ENCODE measurements around the gene SPTY2D1. TPM values are rescaled to one million over a fixed set of nuclear protein-coding genes. Genes with fewer than 3 reads are reported as not detected.

Gene SPTY2D1
- polyA plus RNA-seq, 1 donor (not counting 4 experiments of a cell fraction or from before 2014, with no cell fraction given): 14.3 TPM

- Histone ChIP-seq H3K27ac (ENCODE audit: control insufficient read depth, insufficient read depth, low read length) (peak overlapping the region; percentile 85), H3K79me2 (ENCODE audit: control insufficient read depth, insufficient read depth, low read length) (peaks cover 54% of the 10 kb centered on the region), H2AFZ (ENCODE audit: control insufficient read depth, low read length) (peak overlapping the region; percentile 94), H3K4me1 (ENCODE audit: control insufficient read depth, extremely low read depth, insufficient read depth, low read length) (peaks cover 7% of the 10 kb centered on the region), H3K27me3 (ENCODE audit: control insufficient read depth, extremely low read depth, insufficient read depth, low read length) (no peaks in the 10 kb centered on the region), H3K9ac (ENCODE audit: control insufficient read depth, extremely low read depth, insufficient read depth, low read length) (peak overlapping the region; percentile 95), H3K9me3 (ENCODE audit: control insufficient read depth, low read depth, low read length) (no peaks in the 10 kb centered on the region), H3K4me2 (ENCODE audit: control insufficient read depth, extremely low read depth, insufficient read depth, low read depth, low read length) (peak overlapping the region; percentile 96), H3K9me1 (ENCODE audit: control insufficient read depth, extremely low read depth, insufficient read depth, low read length) (no peaks in the 10 kb centered on the region), H4K20me1 (ENCODE audit: control insufficient read depth, extremely low read depth, insufficient read depth, low read length) (no peaks in the 10 kb centered on the region), H3K36me3 (ENCODE audit: control insufficient read depth in 2 of 2, extremely low read depth in 1 of 2, insufficient read depth in 2 of 2, low read length in 2 of 2) (no peaks in the 10 kb centered on the region), H3K4me3 (ENCODE audit: control insufficient read depth in 2 of 3, extremely low read depth in 1 of 3, insufficient read depth in 2 of 3, low read depth in 1 of 3, low read length in 3 of 3) (peak overlapping the region; percentile 85 to 94 (median 90))
- FAIRE-seq (peak; percentile 9), DNase-seq (ENCODE audit: low read depth, low spot score) (no peak)
- dilution Hi-C loops (cut with MboI; ENCODE audit: extremely low pct_ligation_motif_present, low sequenced_read_pairs): no loop called here
- TF ChIP-seq CTCF (optimal IDR thresholded peaks at IDR 0.05 in 1 of 3, IDR thresholded peaks at IDR 0.05 in 1 of 3, conservative IDR thresholded peaks at IDR 0.05 in 1 of 3; ENCODE audit: extremely low read depth in 1 of 3, insufficient read depth in 2 of 3, low read length in 3 of 3) (no peak), EZH2 (IDR thresholded peaks at IDR 0.05; ENCODE audit: low read length) (no peak)
Observed at GRCh38 chr11:18633256-18634139, 644 bp downstream of the SPTY2D1 start.

- Histone ChIP-seq H3K27ac (ENCODE audit: control insufficient read depth, insufficient read depth, low read length) (no peak overlapping the region), H3K9me3 (ENCODE audit: control insufficient read depth, low read depth, low read length) (no peaks in the 10 kb centered on the region), H3K36me3 (ENCODE audit: control insufficient read depth in 2 of 2, extremely low read depth in 1 of 2, insufficient read depth in 2 of 2, low read length in 2 of 2) (no peaks in the 10 kb centered on the region), H3K4me1 (ENCODE audit: control insufficient read depth, extremely low read depth, insufficient read depth, low read length) (peaks cover 7% of the 10 kb centered on the region), H4K20me1 (ENCODE audit: control insufficient read depth, extremely low read depth, insufficient read depth, low read length) (no peaks in the 10 kb centered on the region), H3K9ac (ENCODE audit: control insufficient read depth, extremely low read depth, insufficient read depth, low read length) (peak overlapping the region; percentile 95), H2AFZ (ENCODE audit: control insufficient read depth, low read length) (no peak overlapping the region), H3K4me3 (ENCODE audit: control insufficient read depth in 2 of 3, extremely low read depth in 1 of 3, insufficient read depth in 2 of 3, low read depth in 1 of 3, low read length in 3 of 3) (peak overlapping the region; percentile 85 to 94 (median 90)), H3K9me1 (ENCODE audit: control insufficient read depth, extremely low read depth, insufficient read depth, low read length) (no peaks in the 10 kb centered on the region), H3K27me3 (ENCODE audit: control insufficient read depth, extremely low read depth, insufficient read depth, low read length) (no peaks in the 10 kb centered on the region), H3K4me2 (ENCODE audit: control insufficient read depth, extremely low read depth, insufficient read depth, low read depth, low read length) (peak overlapping the region; percentile 96), H3K79me2 (ENCODE audit: control insufficient read depth, insufficient read depth, low read length) (peaks cover 60% of the 10 kb centered on the region)
- FAIRE-seq (no peak), DNase-seq (ENCODE audit: low read depth, low spot score) (no peak)
- dilution Hi-C loops (cut with MboI; ENCODE audit: extremely low pct_ligation_motif_present, low sequenced_read_pairs): no loop called here
- TF ChIP-seq EZH2 (IDR thresholded peaks at IDR 0.05; ENCODE audit: low read length): no peak
- TF ChIP-seq CTCF (optimal IDR thresholded peaks at IDR 0.05 in 1 of 3, IDR thresholded peaks at IDR 0.05 in 1 of 3, conservative IDR thresholded peaks at IDR 0.05 in 1 of 3; ENCODE audit: extremely low read depth in 1 of 3, insufficient read depth in 2 of 3, low read length in 3 of 3): no peak
Observed at GRCh38 chr11:18632841-18633240, 1.3 kb downstream of the SPTY2D1 start.

Data from keratinocyte (primary cell).